ENCODE data around the gene SLC45A1.

Gene SLC45A1

GRCh38 chr1:8323706-8324105 is 5.8 kb downstream of the SLC45A1 start:
- Histone ChIP-seq H3K27ac (no peak overlapping the region), H3K4me3 (ENCODE audit: low read depth, low read length) (no peak overlapping the region)

GRCh38 chr1:8324176-8324810 is 6.4 kb downstream of the SLC45A1 start:
- no peak overlapping the region for H3K9ac ChIP-seq
- no peak overlapping the region for H3K27ac ChIP-seq
- no peaks in the 10 kb centered on the region for H3K4me1 ChIP-seq
- H2AFZ ChIP-seq, result no peak overlapping the region
- H3K4me3 ChIP-seq (ENCODE audit: low read depth, low read length), result no peak overlapping the region
- no peaks in the 10 kb centered on the region for H3K9me3 ChIP-seq (ENCODE audit: control insufficient read depth, low read length)
- no peaks in the 10 kb centered on the region for H3K27me3 ChIP-seq (ENCODE audit: control insufficient read depth, insufficient read depth, low read length)
- H3K4me2 ChIP-seq (ENCODE audit: low read length), result no peak overlapping the region
- H3K36me3 ChIP-seq (ENCODE audit: control insufficient read depth, insufficient read depth, low read length), result no peaks in the 10 kb centered on the region
- no peaks in the 10 kb centered on the region for H3K79me2 ChIP-seq
- TF ChIP-seq, protein P1, sequence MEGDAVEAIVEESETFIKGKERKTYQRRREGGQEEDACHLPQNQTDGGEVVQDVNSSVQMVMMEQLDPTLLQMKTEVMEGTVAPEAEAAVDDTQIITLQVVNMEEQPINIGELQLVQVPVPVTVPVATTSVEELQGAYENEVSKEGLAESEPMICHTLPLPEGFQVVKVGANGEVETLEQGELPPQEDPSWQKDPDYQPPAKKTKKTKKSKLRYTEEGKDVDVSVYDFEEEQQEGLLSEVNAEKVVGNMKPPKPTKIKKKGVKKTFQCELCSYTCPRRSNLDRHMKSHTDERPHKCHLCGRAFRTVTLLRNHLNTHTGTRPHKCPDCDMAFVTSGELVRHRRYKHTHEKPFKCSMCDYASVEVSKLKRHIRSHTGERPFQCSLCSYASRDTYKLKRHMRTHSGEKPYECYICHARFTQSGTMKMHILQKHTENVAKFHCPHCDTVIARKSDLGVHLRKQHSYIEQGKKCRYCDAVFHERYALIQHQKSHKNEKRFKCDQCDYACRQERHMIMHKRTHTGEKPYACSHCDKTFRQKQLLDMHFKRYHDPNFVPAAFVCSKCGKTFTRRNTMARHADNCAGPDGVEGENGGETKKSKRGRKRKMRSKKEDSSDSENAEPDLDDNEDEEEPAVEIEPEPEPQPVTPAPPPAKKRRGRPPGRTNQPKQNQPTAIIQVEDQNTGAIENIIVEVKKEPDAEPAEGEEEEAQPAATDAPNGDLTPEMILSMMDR (IDR thresholded peaks at IDR 0.05), result no peak

More at GRCh38 chr1:8323706-8324105, 5.8 kb downstream of the SLC45A1 start:
- Histone ChIP-seq H3K9me3 (ENCODE audit: control insufficient read depth, low read length) (no peaks in the 10 kb centered on the region), H3K79me2 (no peaks in the 10 kb centered on the region), H3K9ac (no peak overlapping the region), H3K4me2 (ENCODE audit: low read length) (no peak overlapping the region), H3K27me3 (ENCODE audit: control insufficient read depth, insufficient read depth, low read length) (no peaks in the 10 kb centered on the region), H3K36me3 (ENCODE audit: control insufficient read depth, insufficient read depth, low read length) (no peaks in the 10 kb centered on the region), H3K4me1 (no peaks in the 10 kb centered on the region), H2AFZ (no peak overlapping the region)
- TF ChIP-seq, protein P1 (IDR thresholded peaks at IDR 0.05), result no peak

DNA sequence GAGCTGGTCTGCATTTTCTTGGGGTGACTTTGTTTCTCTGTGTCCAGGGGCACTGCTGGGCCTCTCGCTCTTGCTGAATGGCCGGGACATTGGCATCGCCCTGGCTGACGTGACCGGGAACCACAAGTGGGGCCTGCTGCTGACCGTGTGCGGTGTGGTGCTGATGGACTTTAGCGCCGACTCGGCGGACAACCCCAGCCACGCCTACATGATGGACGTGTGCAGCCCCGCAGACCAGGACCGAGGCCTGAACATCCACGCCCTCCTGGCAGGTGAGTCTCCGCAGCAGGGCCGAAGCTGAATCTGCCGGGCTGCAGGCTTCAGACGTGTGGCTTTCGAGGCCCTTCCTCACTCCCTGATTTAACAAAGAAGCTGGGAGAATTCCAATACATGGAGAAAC is 7.9 kb downstream of the SLC45A1 start:
- H2AFZ ChIP-seq, result no peak overlapping the region
- no peak overlapping the region for H3K27ac ChIP-seq
- TF ChIP-seq, protein P1 (IDR thresholded peaks at IDR 0.05), result no peak
- H3K27me3 ChIP-seq (ENCODE audit: control insufficient read depth, insufficient read depth, low read length), result no peaks in the 10 kb centered on the region
- H3K79me2 ChIP-seq, result no peaks in the 10 kb centered on the region
- H3K36me3 ChIP-seq (ENCODE audit: control insufficient read depth, insufficient read depth, low read length), result no peaks in the 10 kb centered on the region
- H3K4me1 ChIP-seq, result no peaks in the 10 kb centered on the region
- H3K9ac ChIP-seq, result no peak overlapping the region
- no peak overlapping the region for H3K4me2 ChIP-seq (ENCODE audit: low read length)
- no peaks in the 10 kb centered on the region for H3K9me3 ChIP-seq (ENCODE audit: control insufficient read depth, low read length)
- H3K4me3 ChIP-seq (ENCODE audit: low read depth, low read length), result no peak overlapping the region

DNA sequence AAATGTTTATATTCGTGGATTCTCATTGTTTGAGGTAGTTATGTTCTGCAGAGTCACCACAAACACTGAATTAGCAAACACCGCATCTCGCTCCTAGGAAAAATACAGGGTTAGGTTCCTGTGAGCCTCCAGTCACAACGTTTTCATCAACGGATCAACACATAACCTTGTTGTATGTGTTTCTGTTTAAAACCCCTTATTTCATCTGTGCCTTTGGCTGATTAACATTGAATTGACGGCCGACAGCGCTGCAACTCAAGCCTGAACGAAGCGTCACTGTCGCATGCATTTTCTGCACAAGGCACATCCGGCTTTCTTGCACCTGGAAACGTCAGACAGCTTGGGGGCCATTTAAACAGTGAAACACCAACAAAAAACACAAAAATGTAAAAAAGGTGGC is 8.4 kb downstream of the SLC45A1 start:
- no peaks in the 10 kb centered on the region for H3K9me3 ChIP-seq (ENCODE audit: control insufficient read depth, low read length)
- H3K4me1 ChIP-seq, result no peaks in the 10 kb centered on the region
- H3K27ac ChIP-seq, result no peak overlapping the region
- no peak overlapping the region for H3K4me2 ChIP-seq (ENCODE audit: low read length)
- no peak overlapping the region for H3K9ac ChIP-seq
- no peak overlapping the region for H3K4me3 ChIP-seq (ENCODE audit: low read depth, low read length)
- H2AFZ ChIP-seq, result no peak overlapping the region
- no peaks in the 10 kb centered on the region for H3K27me3 ChIP-seq (ENCODE audit: control insufficient read depth, insufficient read depth, low read length)
- H3K36me3 ChIP-seq (ENCODE audit: control insufficient read depth, insufficient read depth, low read length), result no peaks in the 10 kb centered on the region
- no peaks in the 10 kb centered on the region for H3K79me2 ChIP-seq
- TF ChIP-seq, protein P1 (IDR thresholded peaks at IDR 0.05), result no peak

GRCh38 chr1:8328271-8328670 is 10.4 kb downstream of the SLC45A1 start:
- Histone ChIP-seq H3K4me2 (ENCODE audit: low read length) (no peak overlapping the region), H3K79me2 (no peaks in the 10 kb centered on the region), H3K27ac (no peak overlapping the region), H3K4me3 (ENCODE audit: low read depth, low read length) (no peak overlapping the region), H3K27me3 (ENCODE audit: control insufficient read depth, insufficient read depth, low read length) (no peaks in the 10 kb centered on the region), H2AFZ (no peak overlapping the region), H3K4me1 (no peaks in the 10 kb centered on the region), H3K36me3 (ENCODE audit: control insufficient read depth, insufficient read depth, low read length) (no peaks in the 10 kb centered on the region), H3K9ac (no peak overlapping the region), H3K9me3 (ENCODE audit: control insufficient read depth, low read length) (no peaks in the 10 kb centered on the region)
- TF ChIP-seq, protein P1 (IDR thresholded peaks at IDR 0.05), result no peak
